ENCODE results near the gene PTPN20. TPM values are rescaled to one million over a fixed set of nuclear protein-coding genes. Genes with fewer than 3 reads are reported as not detected.
"Not testable (repeated sequence)": the region's sequence is repeated elsewhere in the genome, so short reads cannot be mapped to it uniquely, and the experiment has no call there.

PTPN20 gene, protein sequence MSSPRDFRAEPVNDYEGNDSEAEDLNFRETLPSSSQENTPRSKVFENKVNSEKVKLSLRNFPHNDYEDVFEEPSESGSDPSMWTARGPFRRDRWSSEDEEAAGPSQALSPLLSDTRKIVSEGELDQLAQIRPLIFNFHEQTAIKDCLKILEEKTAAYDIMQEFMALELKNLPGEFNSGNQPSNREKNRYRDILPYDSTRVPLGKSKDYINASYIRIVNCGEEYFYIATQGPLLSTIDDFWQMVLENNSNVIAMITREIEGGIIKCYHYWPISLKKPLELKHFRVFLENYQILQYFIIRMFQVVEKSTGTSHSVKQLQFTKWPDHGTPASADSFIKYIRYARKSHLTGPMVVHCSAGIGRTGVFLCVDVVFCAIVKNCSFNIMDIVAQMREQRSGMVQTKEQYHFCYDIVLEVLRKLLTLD
- 5.3 and 5.5 TPM in 2 replicates for total RNA-seq

DNA sequence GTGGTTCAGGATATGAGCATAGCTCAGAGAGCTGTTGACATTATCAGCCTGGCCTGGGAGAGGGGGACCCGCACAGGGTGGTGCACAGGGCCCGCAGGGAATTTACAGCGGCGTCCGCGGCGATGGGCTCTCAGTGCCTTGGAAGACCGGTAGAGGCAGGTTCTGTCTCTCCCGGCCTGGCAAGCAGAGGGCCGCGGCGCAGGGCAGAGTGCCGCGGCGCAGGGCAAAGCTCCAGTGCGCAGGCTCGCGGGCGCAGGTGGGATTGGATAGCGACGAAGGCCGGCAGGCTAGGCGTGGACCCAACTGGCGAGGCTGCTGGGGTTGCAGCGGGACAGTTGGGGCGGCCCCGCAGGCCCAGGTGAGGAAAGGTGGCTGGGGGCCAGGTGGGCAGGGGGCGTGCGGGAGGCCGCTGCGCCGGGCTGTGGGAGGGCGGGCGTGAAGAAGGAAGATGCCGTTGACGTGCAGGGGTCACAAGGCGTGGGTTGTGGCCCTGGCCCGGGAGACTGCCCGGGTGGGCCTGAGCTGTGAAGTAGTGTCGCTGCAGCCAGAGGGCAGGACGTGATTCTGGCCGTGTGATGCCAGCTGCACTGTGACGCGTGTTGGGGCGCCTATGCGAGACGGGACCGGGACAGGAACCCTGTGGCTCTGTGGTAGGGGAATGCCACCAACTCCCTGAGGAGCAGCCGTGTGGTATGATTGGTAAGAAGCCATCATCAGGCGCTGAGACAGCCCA is at the start of gene PTPN20:
TSS of gene PTPN20 (plus strand) at position 285 of the 733 bp plus-strand sequence. CDS start 21,072 bp downstream, outside the sequence.
- not testable (repeated sequence) for H3K36me3 ChIP-seq (ENCODE audit: control insufficient read depth, insufficient read depth, low read length); H3K27me3 ChIP-seq (ENCODE audit: control insufficient read depth, insufficient read depth, low read length); H3K4me3 ChIP-seq (ENCODE audit: low read depth, low read length); DNase-seq (ENCODE audit: low read depth)

GRCh38 chr10:46869716-46870115 is 41.5 kb upstream of the PTPN20 start:
- DNase-seq (ENCODE audit: low read depth); H3K4me3 ChIP-seq (ENCODE audit: low read depth, low read length); H3K36me3 ChIP-seq (ENCODE audit: control insufficient read depth, insufficient read depth, low read length); H3K27me3 ChIP-seq (ENCODE audit: control insufficient read depth, insufficient read depth, low read length): not testable (repeated sequence)

DNA sequence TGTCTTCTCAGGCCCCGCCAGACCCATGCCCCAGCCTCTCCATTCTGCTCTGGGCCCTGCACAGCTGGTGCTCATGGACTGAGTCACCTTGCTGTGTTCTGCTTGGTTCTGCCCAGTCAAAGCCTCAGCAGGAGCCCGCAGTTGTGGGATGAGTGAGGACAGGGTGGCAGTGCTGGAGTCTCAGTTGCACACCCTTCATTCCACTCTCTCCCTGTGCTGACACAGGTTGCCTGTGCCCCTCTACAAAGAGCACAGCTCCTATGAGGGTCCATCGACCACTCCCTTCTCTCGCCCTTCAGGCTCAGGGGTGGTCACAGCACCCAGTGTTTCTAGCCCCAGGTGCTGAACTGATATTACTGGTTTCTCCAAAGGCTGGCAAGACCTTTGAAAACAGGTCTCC is 39.6 kb upstream of the PTPN20 start:
- H3K4me3 ChIP-seq (ENCODE audit: low read depth, low read length); H3K36me3 ChIP-seq (ENCODE audit: control insufficient read depth, insufficient read depth, low read length); H3K27me3 ChIP-seq (ENCODE audit: control insufficient read depth, insufficient read depth, low read length); DNase-seq (ENCODE audit: low read depth): not testable (repeated sequence)

GRCh38 chr10:46875304-46875703 is 35.9 kb upstream of the PTPN20 start:
- not testable (repeated sequence) for DNase-seq (ENCODE audit: low read depth); H3K27me3 ChIP-seq (ENCODE audit: control insufficient read depth, insufficient read depth, low read length)

GRCh38 chr10:46876773-46877172 is 34.5 kb upstream of the PTPN20 start:
- not testable (repeated sequence) for H3K27me3 ChIP-seq (ENCODE audit: control insufficient read depth, insufficient read depth, low read length); H3K4me3 ChIP-seq (ENCODE audit: low read depth, low read length); DNase-seq (ENCODE audit: low read depth); H3K36me3 ChIP-seq (ENCODE audit: control insufficient read depth, insufficient read depth, low read length)

More at GRCh38 chr10:46875304-46875703, 35.9 kb upstream of the PTPN20 start:
- H3K4me3 ChIP-seq (ENCODE audit: low read depth, low read length); H3K36me3 ChIP-seq (ENCODE audit: control insufficient read depth, insufficient read depth, low read length): not testable (repeated sequence)

GRCh38 chr10:46878761-46879160 is 32.5 kb upstream of the PTPN20 start:
- H3K27me3 ChIP-seq (ENCODE audit: control insufficient read depth, insufficient read depth, low read length); H3K36me3 ChIP-seq (ENCODE audit: control insufficient read depth, insufficient read depth, low read length); DNase-seq (ENCODE audit: low read depth); H3K4me3 ChIP-seq (ENCODE audit: low read depth, low read length): not testable (repeated sequence)

- not testable (repeated sequence) for H3K27me3 ChIP-seq (ENCODE audit: control insufficient read depth, insufficient read depth, low read length); H3K4me3 ChIP-seq (ENCODE audit: low read depth, low read length); DNase-seq (ENCODE audit: low read depth)
Observed at GRCh38 chr10:46890813-46891611, 20.2 kb upstream of the PTPN20 start.

GRCh38 chr10:46896762-46897692 is 14.2 kb upstream of the PTPN20 start:
- not testable (repeated sequence) for DNase-seq (ENCODE audit: low read depth); H3K4me3 ChIP-seq (ENCODE audit: low read depth, low read length); H3K36me3 ChIP-seq (ENCODE audit: control insufficient read depth, insufficient read depth, low read length); H3K27me3 ChIP-seq (ENCODE audit: control insufficient read depth, insufficient read depth, low read length)

More at GRCh38 chr10:46890813-46891611, 20.2 kb upstream of the PTPN20 start:
- not testable (repeated sequence) for H3K36me3 ChIP-seq (ENCODE audit: control insufficient read depth, insufficient read depth, low read length)

DNA sequence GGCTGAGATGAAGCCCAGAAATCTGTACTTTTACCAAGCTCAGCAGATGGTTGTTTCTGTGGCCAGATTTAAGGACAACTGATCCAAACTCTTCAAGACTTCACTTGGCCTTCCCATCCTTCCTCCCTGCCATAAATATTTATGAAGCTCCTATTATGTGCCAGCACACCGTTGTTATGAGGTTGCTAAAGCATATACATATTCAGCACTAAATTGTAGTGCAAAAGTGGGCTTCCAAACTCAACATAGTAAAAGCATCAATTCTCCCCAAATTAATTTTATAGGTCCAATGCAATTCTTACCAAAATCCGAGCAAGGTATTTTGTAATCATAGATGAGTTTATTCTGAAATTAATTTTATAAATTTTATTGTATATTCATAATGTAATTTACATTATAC is 10.0 kb upstream of the PTPN20 start:
- H3K27me3 ChIP-seq (ENCODE audit: control insufficient read depth, insufficient read depth, low read length); H3K4me3 ChIP-seq (ENCODE audit: low read depth, low read length); DNase-seq (ENCODE audit: low read depth); H3K36me3 ChIP-seq (ENCODE audit: control insufficient read depth, insufficient read depth, low read length): not testable (repeated sequence)

DNA sequence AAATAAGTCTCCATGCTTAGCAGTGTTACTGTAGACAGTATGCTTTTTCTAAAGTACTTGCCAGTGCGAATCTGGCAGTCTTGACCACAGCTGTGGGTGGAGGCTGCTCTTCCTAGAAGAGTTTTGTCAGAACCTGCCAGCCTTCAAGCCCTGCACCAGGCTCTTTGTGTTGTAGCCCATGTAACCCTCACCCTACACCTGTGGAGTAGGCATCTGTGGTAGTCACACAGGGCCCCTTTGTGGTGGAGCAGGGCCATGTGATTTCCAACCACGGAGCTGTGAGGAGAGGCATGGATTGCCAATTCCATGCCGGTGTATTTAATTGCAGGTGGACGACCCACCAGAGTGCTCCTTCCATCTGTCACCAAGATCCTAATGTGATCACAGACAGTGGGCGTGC is 7.4 kb upstream of the PTPN20 start:
- not testable (repeated sequence) for H3K27me3 ChIP-seq (ENCODE audit: control insufficient read depth, insufficient read depth, low read length); H3K4me3 ChIP-seq (ENCODE audit: low read depth, low read length); DNase-seq (ENCODE audit: low read depth); H3K36me3 ChIP-seq (ENCODE audit: control insufficient read depth, insufficient read depth, low read length)

GRCh38 chr10:46906359-46906758 is 4.9 kb upstream of the PTPN20 start:
- not testable (repeated sequence) for DNase-seq (ENCODE audit: low read depth); H3K36me3 ChIP-seq (ENCODE audit: control insufficient read depth, insufficient read depth, low read length); H3K27me3 ChIP-seq (ENCODE audit: control insufficient read depth, insufficient read depth, low read length); H3K4me3 ChIP-seq (ENCODE audit: low read depth, low read length)

- not testable (repeated sequence) for H3K27me3 ChIP-seq (ENCODE audit: control insufficient read depth, insufficient read depth, low read length); H3K4me3 ChIP-seq (ENCODE audit: low read depth, low read length); H3K36me3 ChIP-seq (ENCODE audit: control insufficient read depth, insufficient read depth, low read length); DNase-seq (ENCODE audit: low read depth)
Observed at GRCh38 chr10:46907185-46908117, 3.8 kb upstream of the PTPN20 start.

- H3K36me3 ChIP-seq (ENCODE audit: control insufficient read depth, insufficient read depth, low read length); H3K27me3 ChIP-seq (ENCODE audit: control insufficient read depth, insufficient read depth, low read length); H3K4me3 ChIP-seq (ENCODE audit: low read depth, low read length); DNase-seq (ENCODE audit: low read depth): not testable (repeated sequence)
Observed at GRCh38 chr10:46922498-46922897, 11.3 kb downstream of the PTPN20 start.
